ENCODE data around the gene NDP.
A peak's percentile ranks its signal among the peaks of the same experiment; 100 is the strongest.

Gene NDP

DNA sequence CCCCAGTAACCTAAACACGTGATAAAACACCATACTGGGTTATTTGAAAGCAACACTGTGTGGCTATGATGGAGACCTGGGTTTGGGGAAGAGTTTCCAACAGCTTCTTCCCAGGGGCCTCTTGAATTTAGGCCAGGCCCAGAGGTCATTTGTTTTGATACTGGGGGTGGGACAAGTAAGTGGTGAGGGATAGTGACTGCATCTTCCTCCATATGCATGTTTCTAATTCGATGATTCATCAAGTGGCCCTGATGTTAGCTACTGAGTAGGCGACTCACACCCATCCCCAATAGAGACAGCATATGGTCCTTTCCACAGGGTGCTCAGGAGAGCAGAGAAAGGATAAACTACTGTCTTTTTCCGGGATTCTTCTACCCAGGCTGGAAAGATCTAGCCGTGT is 2.7 kb downstream of the NDP start:
- Histone ChIP-seq H3K4me1 (ENCODE audit: control insufficient read depth, insufficient read depth, low read length, unreplicated experiment) (peaks cover 36% of the 10 kb centered on the region), H3K27ac (ENCODE audit: low read depth, low read length) (peak overlapping the region; percentile 70)

DNA sequence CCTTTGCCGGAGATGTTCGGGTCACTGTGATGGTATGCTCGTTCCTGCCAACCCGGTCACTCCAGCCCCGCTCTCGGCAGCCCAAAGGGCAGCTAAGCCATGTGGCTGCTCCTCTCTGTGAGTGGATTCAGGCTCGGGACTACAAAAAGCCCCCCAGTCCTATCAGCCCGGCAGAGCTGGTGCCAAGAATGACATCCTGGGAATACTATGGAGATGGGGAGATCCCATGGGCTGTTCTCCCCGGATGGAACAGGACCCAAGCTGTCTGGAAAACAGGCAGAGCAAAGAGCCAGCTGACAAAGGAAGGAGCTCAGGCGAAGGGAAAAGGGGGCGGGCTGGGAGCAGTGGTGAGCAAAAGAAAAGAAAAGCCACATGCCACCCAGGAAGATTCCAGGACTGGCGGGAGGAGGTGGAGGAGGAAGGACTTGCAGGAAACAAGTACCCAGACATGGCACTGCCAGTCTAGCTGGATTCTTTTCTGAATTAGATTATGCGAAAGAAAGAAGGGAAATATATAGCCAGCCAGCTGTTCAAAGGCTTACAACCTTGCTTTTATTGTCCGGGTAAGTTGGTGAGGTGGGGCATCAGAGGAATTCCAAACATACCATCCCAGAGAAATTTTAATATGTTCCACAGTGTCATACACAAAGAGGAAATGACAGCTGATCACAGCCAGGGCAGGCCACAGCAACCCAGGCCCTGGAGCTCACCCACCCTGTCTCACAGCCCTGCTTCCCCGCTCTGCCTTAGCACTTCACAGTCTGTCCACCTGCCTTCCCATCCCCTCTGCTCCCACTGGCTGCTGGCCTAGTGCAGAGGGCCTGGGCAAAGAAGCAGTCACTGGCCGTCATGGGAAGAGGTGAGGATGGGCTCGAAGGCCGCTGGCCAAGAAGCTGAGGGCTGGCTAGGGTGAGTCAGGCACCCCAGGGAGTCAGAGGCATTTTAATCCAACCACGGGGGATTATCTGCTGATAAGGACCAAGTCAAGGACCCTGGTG is 3.4 kb downstream of the NDP start:
- H3K79me2 ChIP-seq (ENCODE audit: control insufficient read depth, insufficient read depth, low read length, unreplicated experiment), result no peaks in the 10 kb centered on the region
- H2AFZ ChIP-seq (ENCODE audit: low read length, unreplicated experiment), result no peak overlapping the region
- H3K4me3 ChIP-seq (ENCODE audit: low read depth, low read length), result no peak overlapping the region
- no peaks in the 10 kb centered on the region for H3K27me3 ChIP-seq (ENCODE audit: insufficient read depth, low read length)
- peak overlapping the region; percentile 70 for H3K27ac ChIP-seq (ENCODE audit: low read depth, low read length)
- no peaks in the 10 kb centered on the region for H3K36me3 ChIP-seq (ENCODE audit: insufficient read depth, low read length)
- H3K4me1 ChIP-seq (ENCODE audit: control insufficient read depth, insufficient read depth, low read length, unreplicated experiment), result peaks cover 33% of the 10 kb centered on the region

More for the DNA sequence above, 2.7 kb downstream of the NDP start:
- Histone ChIP-seq H2AFZ (ENCODE audit: low read length, unreplicated experiment) (no peak overlapping the region), H3K36me3 (ENCODE audit: insufficient read depth, low read length) (no peaks in the 10 kb centered on the region), H3K27me3 (ENCODE audit: insufficient read depth, low read length) (no peaks in the 10 kb centered on the region), H3K79me2 (ENCODE audit: control insufficient read depth, insufficient read depth, low read length, unreplicated experiment) (no peaks in the 10 kb centered on the region), H3K4me3 (ENCODE audit: low read depth, low read length) (no peak overlapping the region)

GRCh38 chrX:43968359-43968781 is 4.8 kb downstream of the NDP start:
- no peak overlapping the region for H3K27ac ChIP-seq (ENCODE audit: low read depth, low read length)
- no peaks in the 10 kb centered on the region for H3K79me2 ChIP-seq (ENCODE audit: control insufficient read depth, insufficient read depth, low read length, unreplicated experiment)
- H2AFZ ChIP-seq (ENCODE audit: low read length, unreplicated experiment), result no peak overlapping the region
- no peaks in the 10 kb centered on the region for H3K36me3 ChIP-seq (ENCODE audit: insufficient read depth, low read length)
- H3K4me1 ChIP-seq (ENCODE audit: control insufficient read depth, insufficient read depth, low read length, unreplicated experiment), result peaks cover 32% of the 10 kb centered on the region
- H3K4me3 ChIP-seq (ENCODE audit: low read depth, low read length), result no peak overlapping the region
- H3K27me3 ChIP-seq (ENCODE audit: insufficient read depth, low read length), result no peaks in the 10 kb centered on the region

DNA sequence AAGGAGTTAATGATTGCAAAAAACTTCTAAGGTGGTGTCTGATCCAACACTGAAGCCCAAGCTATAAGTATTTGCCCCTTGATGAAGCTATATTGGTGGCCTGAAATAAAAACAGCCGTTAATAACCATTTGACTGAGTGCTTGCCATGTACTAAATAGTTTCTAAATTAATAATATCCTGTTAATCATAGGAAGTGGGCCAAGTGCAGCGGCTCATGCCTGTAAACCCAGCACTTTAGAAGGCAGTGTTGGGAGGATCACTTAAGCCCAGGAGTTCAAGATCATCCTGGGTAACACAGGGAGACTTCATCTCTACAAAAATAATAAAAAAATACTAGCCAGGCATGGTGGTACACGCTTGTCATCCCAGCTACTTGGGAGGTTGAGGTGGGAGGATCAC is 8.3 kb downstream of the NDP start:
- peaks cover 21% of the 10 kb centered on the region for H3K4me1 ChIP-seq (ENCODE audit: control insufficient read depth, insufficient read depth, low read length, unreplicated experiment)
- no peak overlapping the region for H3K4me3 ChIP-seq (ENCODE audit: low read depth, low read length)
- no peaks in the 10 kb centered on the region for H3K27me3 ChIP-seq (ENCODE audit: insufficient read depth, low read length)
- no peaks in the 10 kb centered on the region for H3K36me3 ChIP-seq (ENCODE audit: insufficient read depth, low read length)
- no peaks in the 10 kb centered on the region for H3K79me2 ChIP-seq (ENCODE audit: control insufficient read depth, insufficient read depth, low read length, unreplicated experiment)
- H3K27ac ChIP-seq (ENCODE audit: low read depth, low read length), result no peak overlapping the region
- H2AFZ ChIP-seq (ENCODE audit: low read length, unreplicated experiment), result no peak overlapping the region

DNA sequence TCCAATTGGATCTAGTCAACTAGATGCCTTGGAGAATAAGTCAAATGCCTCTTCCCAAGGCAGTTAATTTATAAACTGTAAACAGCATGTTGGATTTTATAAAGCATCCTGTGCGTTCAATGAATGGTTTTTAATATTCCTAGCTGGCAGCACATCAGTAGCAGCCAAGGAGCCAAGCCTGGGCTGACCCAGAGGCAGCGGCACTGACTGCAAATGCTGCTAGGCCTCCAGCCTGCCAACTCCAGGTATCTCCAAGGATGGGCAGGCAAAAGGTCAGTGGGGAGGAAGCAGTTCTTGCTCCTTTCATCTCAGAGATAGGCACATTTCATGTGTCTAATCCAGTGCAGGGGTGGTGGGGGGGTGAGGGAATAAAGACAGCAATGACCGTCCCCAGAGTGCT is 9.5 kb downstream of the NDP start:
- H2AFZ ChIP-seq (ENCODE audit: low read length, unreplicated experiment), result no peak overlapping the region
- H3K4me3 ChIP-seq (ENCODE audit: low read depth, low read length), result no peak overlapping the region
- H3K79me2 ChIP-seq (ENCODE audit: control insufficient read depth, insufficient read depth, low read length, unreplicated experiment), result no peaks in the 10 kb centered on the region
- H3K36me3 ChIP-seq (ENCODE audit: insufficient read depth, low read length), result no peaks in the 10 kb centered on the region
- H3K4me1 ChIP-seq (ENCODE audit: control insufficient read depth, insufficient read depth, low read length, unreplicated experiment), result peaks cover 16% of the 10 kb centered on the region
- no peaks in the 10 kb centered on the region for H3K27me3 ChIP-seq (ENCODE audit: insufficient read depth, low read length)
- H3K27ac ChIP-seq (ENCODE audit: low read depth, low read length), result no peak overlapping the region

- Histone ChIP-seq H3K4me3 (ENCODE audit: low read depth, low read length) (no peak overlapping the region), H3K36me3 (ENCODE audit: insufficient read depth, low read length) (no peaks in the 10 kb centered on the region), H3K4me1 (ENCODE audit: control insufficient read depth, insufficient read depth, low read length, unreplicated experiment) (peaks cover 10% of the 10 kb centered on the region), H3K27me3 (ENCODE audit: insufficient read depth, low read length) (no peaks in the 10 kb centered on the region), H2AFZ (ENCODE audit: low read length, unreplicated experiment) (no peak overlapping the region), H3K27ac (ENCODE audit: low read depth, low read length) (no peak overlapping the region), H3K79me2 (ENCODE audit: control insufficient read depth, insufficient read depth, low read length, unreplicated experiment) (no peaks in the 10 kb centered on the region)
These were observed 10.6 kb downstream of the NDP start for GRCh38 chrX:43962636-43963035.

GRCh38 chrX:43961699-43962098 is 11.5 kb downstream of the NDP start:
- Histone ChIP-seq H3K4me3 (ENCODE audit: low read depth, low read length) (no peak overlapping the region), H3K36me3 (ENCODE audit: insufficient read depth, low read length) (no peaks in the 10 kb centered on the region), H3K27ac (ENCODE audit: low read depth, low read length) (no peak overlapping the region), H2AFZ (ENCODE audit: low read length, unreplicated experiment) (no peak overlapping the region), H3K27me3 (ENCODE audit: insufficient read depth, low read length) (no peaks in the 10 kb centered on the region), H3K79me2 (ENCODE audit: control insufficient read depth, insufficient read depth, low read length, unreplicated experiment) (no peaks in the 10 kb centered on the region), H3K4me1 (ENCODE audit: control insufficient read depth, insufficient read depth, low read length, unreplicated experiment) (peaks cover 10% of the 10 kb centered on the region)

GRCh38 chrX:43958529-43958928 is 14.7 kb downstream of the NDP start:
- Histone ChIP-seq H3K4me1 (ENCODE audit: control insufficient read depth, insufficient read depth, low read length, unreplicated experiment) (no peaks in the 10 kb centered on the region), H3K36me3 (ENCODE audit: insufficient read depth, low read length) (no peaks in the 10 kb centered on the region), H3K4me3 (ENCODE audit: low read depth, low read length) (no peak overlapping the region), H3K27me3 (ENCODE audit: insufficient read depth, low read length) (no peaks in the 10 kb centered on the region), H3K27ac (ENCODE audit: low read depth, low read length) (no peak overlapping the region), H2AFZ (ENCODE audit: low read length, unreplicated experiment) (no peak overlapping the region), H3K79me2 (ENCODE audit: control insufficient read depth, insufficient read depth, low read length, unreplicated experiment) (no peaks in the 10 kb centered on the region)

DNA sequence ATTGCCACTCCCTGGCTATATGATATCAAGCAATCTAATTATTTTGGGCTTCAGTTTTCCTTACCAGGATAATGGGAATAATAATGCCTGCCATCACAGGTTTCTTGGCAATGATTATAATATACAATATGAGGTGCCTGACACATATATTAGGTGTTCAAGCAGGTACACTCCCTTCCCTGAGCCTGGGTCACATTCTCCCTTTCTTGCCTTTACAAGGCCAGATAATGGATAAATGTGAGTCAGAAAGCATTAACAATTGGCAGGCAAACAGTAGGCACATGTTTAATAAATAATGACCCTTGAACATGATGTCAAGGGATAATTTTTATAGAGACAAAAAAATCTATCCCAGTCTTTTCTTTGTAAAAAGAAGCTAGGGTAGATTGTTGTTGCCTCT is 17.2 kb downstream of the NDP start:
- H3K79me2 ChIP-seq (ENCODE audit: control insufficient read depth, insufficient read depth, low read length, unreplicated experiment), result no peaks in the 10 kb centered on the region

DNA sequence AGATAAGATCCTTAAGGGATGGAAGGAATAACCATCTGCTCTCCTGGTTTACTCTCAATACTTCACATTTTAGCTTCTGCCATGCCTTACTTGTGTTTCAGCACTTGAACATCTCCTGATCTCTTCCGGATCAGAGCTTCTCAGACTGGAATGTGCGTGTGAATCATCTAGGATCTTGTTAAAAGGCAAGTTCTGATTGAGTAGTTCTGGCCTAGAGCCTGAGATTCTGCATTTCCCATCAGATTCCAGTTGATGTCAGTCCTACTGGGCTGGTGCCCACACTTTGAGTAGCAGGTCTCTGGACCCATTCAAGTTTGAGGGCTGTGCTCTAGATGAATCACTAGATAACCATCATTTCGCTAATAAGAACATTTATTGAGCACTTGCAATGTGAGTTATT is 20.0 kb downstream of the NDP start:
- no peak overlapping the region for H2AFZ ChIP-seq (ENCODE audit: low read length, unreplicated experiment)
- no peak overlapping the region for H3K27ac ChIP-seq (ENCODE audit: low read depth, low read length)
- no peaks in the 10 kb centered on the region for H3K27me3 ChIP-seq (ENCODE audit: insufficient read depth, low read length)
- no peaks in the 10 kb centered on the region for H3K36me3 ChIP-seq (ENCODE audit: insufficient read depth, low read length)
- no peaks in the 10 kb centered on the region for H3K4me1 ChIP-seq (ENCODE audit: control insufficient read depth, insufficient read depth, low read length, unreplicated experiment)
- H3K4me3 ChIP-seq (ENCODE audit: low read depth, low read length), result no peak overlapping the region
- H3K79me2 ChIP-seq (ENCODE audit: control insufficient read depth, insufficient read depth, low read length, unreplicated experiment), result no peaks in the 10 kb centered on the region

More for the DNA sequence above, 17.2 kb downstream of the NDP start:
- Histone ChIP-seq H3K36me3 (ENCODE audit: insufficient read depth, low read length) (no peaks in the 10 kb centered on the region), H2AFZ (ENCODE audit: low read length, unreplicated experiment) (no peak overlapping the region), H3K27me3 (ENCODE audit: insufficient read depth, low read length) (no peaks in the 10 kb centered on the region), H3K27ac (ENCODE audit: low read depth, low read length) (no peak overlapping the region), H3K4me3 (ENCODE audit: low read depth, low read length) (no peak overlapping the region), H3K4me1 (ENCODE audit: control insufficient read depth, insufficient read depth, low read length, unreplicated experiment) (no peaks in the 10 kb centered on the region)

DNA sequence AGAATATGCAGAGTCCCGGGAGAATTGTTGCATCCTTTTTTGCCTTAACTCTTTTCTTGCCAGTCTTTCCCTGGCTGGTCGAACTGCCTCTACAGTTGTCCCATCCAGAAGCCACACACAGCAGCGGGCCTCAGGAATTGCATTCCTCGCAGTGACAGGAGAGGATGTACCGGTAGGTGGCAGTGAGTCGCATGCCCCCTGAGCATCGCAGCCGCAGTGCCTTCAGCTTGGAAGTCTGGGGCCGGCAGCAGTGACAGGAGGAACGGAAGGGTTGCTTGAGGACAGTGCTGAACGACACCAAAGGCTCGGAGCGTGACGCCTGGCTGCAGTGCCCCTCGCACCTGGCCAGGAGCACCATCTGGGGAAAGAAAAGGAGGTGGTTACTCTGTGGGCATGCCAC is 23.5 kb downstream of the NDP start:
- no peaks in the 10 kb centered on the region for H3K27me3 ChIP-seq (ENCODE audit: insufficient read depth, low read length)
- no peak overlapping the region for H3K4me3 ChIP-seq (ENCODE audit: low read depth, low read length)
- H3K79me2 ChIP-seq (ENCODE audit: control insufficient read depth, insufficient read depth, low read length, unreplicated experiment), result no peaks in the 10 kb centered on the region
- no peak overlapping the region for H3K27ac ChIP-seq (ENCODE audit: low read depth, low read length)
- no peaks in the 10 kb centered on the region for H3K4me1 ChIP-seq (ENCODE audit: control insufficient read depth, insufficient read depth, low read length, unreplicated experiment)
- no peak overlapping the region for H2AFZ ChIP-seq (ENCODE audit: low read length, unreplicated experiment)
- H3K36me3 ChIP-seq (ENCODE audit: insufficient read depth, low read length), result no peaks in the 10 kb centered on the region
